Activated naive CD8-positive, alpha-beta T cell treated with anti-CD3 and anti-CD28 coated beads, Interleukin-2, amount 50 U/mL, for 24 hours (primary cell): Measurements from ENCODE around the gene MKS1.

ENCODE experiments used
- ATAC-seq: fragments of 150-1000 bp; cut with Tn5 transposase; one replicate; pipeline ENCODE4 v1.10.0; 2021
- DNase-seq: peaks from one replicate; pipeline ENCODE4 v3.0.0; 2021
- H3K27ac Mint-ChIP-seq: one replicate; pipeline ENCODE4 v1.8.0; 2021; ENCODE audit warnings: mild to moderate bottlenecking, mixed read lengths
- H3K27me3 Mint-ChIP-seq: one replicate; pipeline ENCODE4 v1.8.0; 2021; ENCODE audit warnings: mixed read lengths
- H3K36me3 Mint-ChIP-seq: one replicate; pipeline ENCODE4 v1.8.0; 2021; ENCODE audit warnings: low read depth, mixed read lengths
- H3K4me1 Mint-ChIP-seq: one replicate; pipeline ENCODE4 v1.8.0; 2021; ENCODE audit warnings: mixed read lengths
- H3K4me3 Mint-ChIP-seq: one replicate; pipeline ENCODE4 v1.8.0; 2021; ENCODE audit warnings: mild to moderate bottlenecking, moderate library complexity, mixed read lengths
- H3K9me3 Mint-ChIP-seq: one replicate; pipeline ENCODE4 v1.8.0; 2021; ENCODE audit warnings: mixed read lengths

The MKS1 gene

DNA sequence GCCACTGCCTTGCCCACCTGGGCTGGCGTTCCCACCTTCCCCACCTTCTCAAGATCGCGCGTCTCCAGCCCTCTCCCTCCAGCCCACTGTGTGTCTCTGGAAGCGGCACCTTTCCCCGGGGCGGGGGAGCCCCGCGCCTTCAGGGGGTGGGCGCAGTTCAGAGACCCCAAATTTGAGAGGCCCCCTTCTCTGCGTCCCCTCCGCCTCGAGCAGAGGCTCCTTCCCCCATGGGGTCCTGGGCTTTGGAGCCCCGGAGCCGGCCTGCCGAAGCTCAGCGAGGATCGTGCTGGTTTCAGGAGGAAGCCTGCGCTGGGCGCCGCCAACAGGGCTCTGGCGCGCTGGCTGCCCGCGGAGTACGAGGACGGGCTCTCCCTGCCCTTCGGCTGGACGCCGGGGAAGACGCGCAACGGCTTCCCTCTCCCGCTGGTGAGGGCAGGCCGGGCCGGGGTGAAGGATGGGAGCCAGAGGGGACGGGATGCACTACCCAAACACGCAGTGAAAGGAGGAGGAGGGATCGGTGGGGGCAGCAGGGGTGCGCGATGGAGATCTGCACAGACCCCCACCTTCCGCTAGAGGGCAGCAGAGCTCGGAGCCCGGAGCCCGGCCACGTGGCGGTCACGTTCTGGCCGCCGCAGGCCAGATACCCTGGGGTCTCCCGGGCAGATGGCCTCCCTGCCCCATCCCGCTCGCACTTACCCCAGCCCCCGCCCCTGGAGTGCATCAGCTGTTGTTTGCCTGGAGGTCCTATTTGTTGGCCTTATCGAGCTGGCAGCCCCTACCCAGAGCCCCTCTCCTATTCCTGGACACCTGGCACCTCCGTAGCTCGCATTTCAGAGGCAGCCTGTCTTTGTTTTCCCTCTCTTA, 30.4 kb upstream of the MKS1 start:
- peak overlapping the region; percentile 63 for H3K4me3 Mint-ChIP-seq
- H3K4me1 Mint-ChIP-seq, result peaks cover 19% of the 10 kb centered on the region
- peak overlapping the region; percentile 52 for H3K27ac Mint-ChIP-seq
- H3K36me3 Mint-ChIP-seq, result no peaks in the 10 kb centered on the region
- H3K27me3 Mint-ChIP-seq, result peaks cover 31% of the 10 kb centered on the region
- no peaks in the 10 kb centered on the region for H3K9me3 Mint-ChIP-seq
- ATAC-seq (peak; percentile 78), DNase-seq (peak; percentile 85)

DNA sequence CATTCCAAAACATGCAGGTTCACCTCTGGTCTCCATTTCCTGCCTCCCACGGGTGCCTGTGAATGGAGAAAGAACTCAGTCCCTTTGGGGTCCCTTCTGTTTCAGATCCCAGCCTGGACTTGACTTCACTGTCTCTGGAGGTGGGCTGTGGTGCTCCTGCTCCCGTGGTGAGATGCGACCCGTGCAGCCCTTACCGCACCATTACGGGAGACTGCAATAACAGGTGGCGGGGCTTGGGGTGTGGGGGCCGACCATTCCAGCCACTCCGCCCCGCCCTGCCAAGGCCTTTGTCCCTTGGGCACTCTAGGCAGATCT, 29.9 kb upstream of the MKS1 start:
- peaks cover 36% of the 10 kb centered on the region for H3K27me3 Mint-ChIP-seq

DNA sequence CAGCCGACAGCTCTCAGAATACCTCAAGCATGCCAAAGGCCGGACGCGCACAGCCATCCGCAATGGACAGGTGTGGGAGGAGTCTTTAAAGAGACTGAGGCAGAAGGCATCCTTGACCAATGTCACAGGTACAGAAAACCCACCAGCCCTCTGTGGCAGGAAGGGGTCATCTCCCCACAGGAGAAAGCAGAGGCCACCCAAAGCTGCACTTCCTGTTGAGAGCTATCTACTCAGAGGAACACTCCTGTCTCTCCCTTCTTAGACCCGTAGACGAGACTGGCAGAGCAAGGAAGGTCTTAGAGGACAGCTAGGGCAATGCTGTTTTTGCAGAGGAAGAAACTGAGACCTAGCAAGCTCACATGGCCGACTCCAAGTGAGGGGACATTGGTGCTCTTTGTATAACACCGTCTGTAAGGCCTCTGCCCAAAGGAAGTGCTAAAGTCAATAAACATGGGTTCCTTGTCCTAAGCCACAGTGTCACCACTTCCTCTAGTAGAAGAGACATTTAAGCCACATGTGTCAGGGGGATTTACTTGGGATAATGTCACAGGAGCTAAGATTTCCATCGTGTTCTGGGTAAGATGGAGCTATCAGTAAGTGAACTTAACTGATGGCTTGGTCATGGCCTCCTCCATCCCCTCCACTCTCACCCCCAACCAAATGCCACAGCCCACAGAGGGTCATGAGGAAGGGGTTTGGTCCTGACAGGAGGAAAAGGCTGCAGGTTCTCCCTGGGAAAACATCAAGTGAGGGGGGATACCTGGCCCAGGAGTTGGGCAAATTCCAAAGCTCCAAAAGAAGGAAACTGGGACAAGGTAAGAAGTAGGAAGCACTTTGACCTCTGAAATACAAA, 28.7 kb upstream of the MKS1 start:
- Mint-ChIP-seq H3K27ac (no peak overlapping the region), H3K27me3 (peaks cover 42% of the 10 kb centered on the region), H3K36me3 (no peaks in the 10 kb centered on the region), H3K9me3 (no peaks in the 10 kb centered on the region), H3K4me3 (no peak overlapping the region), H3K4me1 (peaks cover 19% of the 10 kb centered on the region)
- DNase-seq (no peak), ATAC-seq (no peak)

More for the DNA sequence above, 29.9 kb upstream of the MKS1 start:
- no peaks in the 10 kb centered on the region for H3K36me3 Mint-ChIP-seq
- no peak overlapping the region for H3K27ac Mint-ChIP-seq
- DNase-seq (no peak), ATAC-seq (no peak)
- peak overlapping the region; percentile 14 for H3K4me3 Mint-ChIP-seq
- peaks cover 19% of the 10 kb centered on the region for H3K4me1 Mint-ChIP-seq
- no peaks in the 10 kb centered on the region for H3K9me3 Mint-ChIP-seq

DNA sequence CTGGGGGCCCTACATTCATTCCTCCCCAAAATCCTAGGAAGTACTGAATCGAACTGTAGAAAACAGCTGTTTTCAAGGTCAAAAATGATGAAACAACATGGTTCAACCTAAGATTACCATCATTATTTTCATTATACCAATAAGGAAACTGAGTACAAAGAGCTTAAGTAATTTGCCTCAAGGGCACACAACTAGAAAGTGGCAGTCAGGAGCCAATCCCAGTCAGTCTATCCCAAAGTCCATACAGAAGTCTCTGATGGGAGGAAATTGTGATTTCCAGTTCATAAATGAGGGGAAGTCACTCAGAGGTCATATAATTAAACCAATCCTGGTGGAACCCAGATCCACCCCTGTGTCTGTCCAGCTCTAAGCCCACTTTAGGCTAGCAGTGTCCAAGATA, 27.7 kb upstream of the MKS1 start:
- H3K4me3 Mint-ChIP-seq, result no peak overlapping the region
- H3K9me3 Mint-ChIP-seq, result no peaks in the 10 kb centered on the region
- no peak overlapping the region for H3K27ac Mint-ChIP-seq
- H3K36me3 Mint-ChIP-seq, result no peaks in the 10 kb centered on the region
- peaks cover 26% of the 10 kb centered on the region for H3K4me1 Mint-ChIP-seq
- H3K27me3 Mint-ChIP-seq, result peaks cover 49% of the 10 kb centered on the region
- ATAC-seq, result no peak
- DNase-seq, result no peak

DNA sequence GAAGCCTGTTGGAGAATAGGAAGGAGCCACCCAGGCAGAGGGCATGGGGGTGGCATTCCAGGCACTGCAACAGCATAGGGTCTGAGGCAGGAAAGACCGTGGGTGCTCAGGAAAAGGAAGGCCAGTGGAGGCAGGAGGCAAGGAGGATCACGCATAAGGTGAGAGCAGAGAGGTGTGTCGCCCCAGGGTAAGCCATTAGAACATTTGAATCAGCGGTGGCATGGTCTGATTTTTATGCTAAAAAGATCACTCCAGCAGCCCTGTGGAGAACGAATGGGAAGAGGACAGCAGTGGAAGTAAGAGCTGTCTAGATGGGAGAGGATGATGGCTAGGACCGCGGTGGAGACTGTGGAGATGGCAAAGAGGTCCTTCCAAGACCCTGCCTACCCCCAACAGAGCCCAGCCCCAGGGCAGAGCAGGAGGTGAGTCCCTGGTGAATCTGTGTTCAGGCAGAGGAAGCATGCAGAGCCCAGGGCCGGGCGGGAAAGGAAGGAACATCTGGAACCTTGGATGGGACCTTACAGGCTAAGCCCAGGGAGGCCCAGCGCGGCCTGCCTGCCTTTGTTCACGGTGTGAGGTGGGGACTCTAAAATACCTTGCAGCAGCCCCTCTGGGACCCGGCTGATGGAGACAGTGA, 27.2 kb upstream of the MKS1 start:
- Mint-ChIP-seq H3K4me1 (peaks cover 30% of the 10 kb centered on the region), H3K27ac (no peak overlapping the region), H3K4me3 (no peak overlapping the region), H3K27me3 (peaks cover 50% of the 10 kb centered on the region), H3K9me3 (no peaks in the 10 kb centered on the region), H3K36me3 (no peaks in the 10 kb centered on the region)
- no peak for ATAC-seq
- DNase-seq, result no peak

DNA sequence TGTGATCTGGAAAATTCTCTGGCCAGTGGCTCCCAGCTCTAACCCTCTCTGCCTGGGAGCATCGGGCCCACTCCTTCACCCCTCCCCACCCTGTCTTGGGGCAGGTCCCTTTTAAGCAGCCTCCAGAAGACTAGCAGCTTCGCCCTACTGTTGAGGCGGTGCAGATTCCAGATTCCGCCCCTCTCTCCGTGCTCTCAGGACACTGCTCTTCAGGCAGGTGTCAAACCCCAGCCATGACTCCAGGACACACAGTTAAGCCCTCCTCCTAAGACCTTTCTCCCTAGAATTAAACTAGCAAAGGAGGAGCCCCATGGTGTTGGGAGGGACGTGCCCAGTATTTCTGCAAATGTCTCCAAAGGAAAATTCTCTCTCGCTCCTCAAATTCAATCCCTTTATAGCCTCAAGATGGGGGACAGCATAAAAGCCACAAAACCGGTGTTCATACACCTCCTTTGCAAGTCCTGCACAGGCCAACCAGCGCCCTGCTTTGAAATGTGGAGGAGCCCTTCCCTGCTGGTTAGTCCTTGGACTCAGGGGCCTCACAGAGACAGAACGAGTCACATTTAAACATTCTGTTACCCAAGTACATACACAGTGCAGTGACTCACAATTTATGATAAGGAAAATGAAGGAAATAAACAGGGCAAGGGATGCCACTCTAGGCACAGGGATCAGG, 26.5 kb upstream of the MKS1 start:
- ATAC-seq (no peak), DNase-seq (no peak)
- no peak overlapping the region for H3K4me3 Mint-ChIP-seq
- no peaks in the 10 kb centered on the region for H3K9me3 Mint-ChIP-seq
- no peaks in the 10 kb centered on the region for H3K36me3 Mint-ChIP-seq
- no peak overlapping the region for H3K27ac Mint-ChIP-seq
- H3K27me3 Mint-ChIP-seq, result peaks cover 50% of the 10 kb centered on the region
- H3K4me1 Mint-ChIP-seq, result peaks cover 30% of the 10 kb centered on the region

DNA sequence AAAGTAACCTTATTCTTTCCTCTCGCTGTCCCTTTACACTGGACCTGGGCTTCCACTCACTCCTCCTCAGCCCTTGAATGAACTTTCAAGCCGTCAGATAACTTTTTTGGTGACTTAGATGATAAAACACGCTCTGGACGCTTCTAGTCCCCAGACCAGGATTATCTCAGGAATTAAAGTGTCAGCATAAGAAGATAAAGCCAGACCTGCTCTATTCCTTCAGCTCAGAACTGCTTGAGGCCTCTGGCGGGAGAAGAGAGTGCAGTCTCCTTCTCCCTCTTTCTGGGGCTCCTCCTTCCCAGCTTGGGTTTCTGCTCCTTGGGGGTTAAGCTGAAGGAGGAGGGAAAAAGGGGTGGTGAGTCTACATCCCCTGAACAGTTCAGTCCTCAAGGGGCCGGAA, 25.9 kb upstream of the MKS1 start:
- Mint-ChIP-seq H3K9me3 (no peaks in the 10 kb centered on the region), H3K27me3 (peaks cover 51% of the 10 kb centered on the region), H3K36me3 (no peaks in the 10 kb centered on the region), H3K4me1 (peaks cover 26% of the 10 kb centered on the region), H3K4me3 (no peak overlapping the region), H3K27ac (no peak overlapping the region)
- ATAC-seq (no peak), DNase-seq (no peak)

DNA sequence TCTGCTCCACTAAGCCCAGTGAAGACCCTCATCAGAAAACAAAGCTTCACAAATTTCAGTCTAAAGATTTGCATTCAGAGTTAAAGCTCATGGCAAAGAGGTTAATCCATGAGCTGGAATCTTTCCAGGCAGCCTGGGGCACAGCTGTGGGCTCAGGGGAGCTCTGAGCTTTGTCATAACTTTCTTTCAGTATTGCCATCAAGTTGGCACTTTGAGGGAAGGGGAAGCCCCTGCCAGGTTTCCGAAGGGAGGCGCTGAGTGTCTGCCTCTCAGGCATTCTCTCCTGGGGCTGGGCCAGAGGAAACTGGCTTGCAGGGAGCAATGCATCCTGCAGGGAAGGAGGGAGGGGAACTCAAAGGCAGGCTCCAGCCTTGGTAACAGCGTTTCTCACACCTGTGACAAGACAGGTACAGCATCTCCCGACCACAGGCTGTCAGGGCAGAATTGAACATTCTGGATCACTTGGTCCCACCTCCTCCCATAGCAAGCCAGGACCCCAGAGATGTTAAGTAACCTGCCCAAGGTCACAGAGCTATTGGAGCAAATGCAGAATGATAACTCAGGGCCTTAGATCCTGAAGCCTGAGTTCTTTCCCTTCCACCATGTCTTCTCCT, 23.2 kb upstream of the MKS1 start:
- peak; percentile 84 for ATAC-seq
- H3K36me3 Mint-ChIP-seq, result no peaks in the 10 kb centered on the region
- peaks cover 60% of the 10 kb centered on the region for H3K27me3 Mint-ChIP-seq
- DNase-seq, result peak; percentile 38
- H3K27ac Mint-ChIP-seq, result no peak overlapping the region
- no peaks in the 10 kb centered on the region for H3K9me3 Mint-ChIP-seq
- H3K4me1 Mint-ChIP-seq, result peaks cover 11% of the 10 kb centered on the region
- no peak overlapping the region for H3K4me3 Mint-ChIP-seq

DNA sequence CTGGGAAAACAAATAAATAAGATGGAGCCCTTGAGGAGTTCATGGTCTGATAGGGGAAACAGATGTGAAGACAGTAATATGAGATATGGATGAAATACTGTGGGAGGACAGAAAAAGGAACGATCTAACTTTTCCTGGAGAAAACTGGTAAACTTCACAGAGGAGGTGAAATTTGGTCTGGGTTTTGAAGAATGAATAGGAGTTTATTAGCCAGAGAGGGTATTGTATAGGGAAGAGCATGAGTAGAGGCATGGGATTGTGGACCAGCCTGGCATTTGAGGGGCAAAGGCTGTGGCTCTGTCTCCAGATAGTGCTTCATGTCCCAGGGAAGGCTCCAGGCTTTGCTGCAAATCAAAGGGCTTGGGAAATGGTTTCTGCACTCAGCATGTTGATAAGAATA, 20.9 kb upstream of the MKS1 start:
- Mint-ChIP-seq H3K9me3 (no peaks in the 10 kb centered on the region), H3K27ac (no peak overlapping the region), H3K4me3 (no peak overlapping the region), H3K4me1 (peaks cover 11% of the 10 kb centered on the region), H3K27me3 (peaks cover 61% of the 10 kb centered on the region), H3K36me3 (no peaks in the 10 kb centered on the region)
- ATAC-seq (no peak), DNase-seq (no peak)

DNA sequence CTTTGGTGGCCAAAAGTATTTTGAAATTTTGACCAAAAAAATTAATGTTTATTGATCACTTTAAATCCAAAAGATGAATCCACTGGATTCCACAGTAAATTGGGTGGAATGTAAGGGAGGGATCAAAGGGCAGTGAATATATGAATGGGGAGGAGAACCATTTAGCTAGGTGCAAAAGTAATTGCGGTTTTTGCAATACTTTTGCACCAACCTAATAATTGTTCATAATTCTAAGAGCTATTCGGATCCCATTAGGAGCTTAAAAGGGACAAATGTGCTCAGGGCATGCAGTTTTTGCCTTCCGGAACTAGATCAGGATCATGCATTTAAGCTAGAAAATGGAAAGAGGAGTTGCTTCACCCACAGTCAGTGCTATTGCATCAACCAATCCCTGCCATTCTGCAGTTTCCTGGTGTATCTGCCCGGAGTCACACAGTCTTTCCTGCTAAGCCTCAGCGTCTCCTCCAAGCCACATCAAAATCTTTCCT, 19.1 kb upstream of the MKS1 start, which contains the start of gene LPO:
Gene LPO (plus strand): TSS at position 438 of the 488 bp plus-strand sequence. CDS start 4,396 bp downstream, outside the sequence.
- H3K27me3 Mint-ChIP-seq, result peaks cover 59% of the 10 kb centered on the region
- H3K36me3 Mint-ChIP-seq, result no peaks in the 10 kb centered on the region
- DNase-seq (no peak), ATAC-seq (no peak)
- H3K4me3 Mint-ChIP-seq, result no peak within 1 kb of the TSS
- H3K27ac Mint-ChIP-seq, result no peak within 1 kb of the TSS
- peaks cover 13% of the 10 kb centered on the region for H3K4me1 Mint-ChIP-seq
- H3K9me3 Mint-ChIP-seq, result no peaks in the 10 kb centered on the region

DNA sequence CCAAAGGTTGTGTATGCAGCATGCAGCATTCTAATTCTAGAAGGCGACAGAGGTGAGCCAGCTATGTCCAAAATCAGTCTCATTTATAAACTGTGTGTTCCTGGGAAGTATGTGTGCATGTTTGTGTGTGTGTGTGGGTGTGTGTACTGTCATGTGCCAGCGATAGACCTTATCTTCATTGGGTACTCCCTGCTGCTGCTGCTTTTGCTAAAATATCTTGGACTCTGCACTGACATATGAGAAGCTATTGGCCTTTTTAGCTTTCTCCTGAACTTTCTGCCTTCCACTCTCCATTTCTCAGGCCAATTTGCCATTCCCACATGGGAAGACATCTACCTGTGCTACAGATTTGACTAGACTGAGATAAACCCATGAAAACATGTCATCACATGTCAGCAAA, 17.3 kb upstream of the MKS1 start:
- Mint-ChIP-seq H3K36me3 (no peaks in the 10 kb centered on the region), H3K27me3 (peaks cover 43% of the 10 kb centered on the region), H3K4me1 (peaks cover 16% of the 10 kb centered on the region), H3K4me3 (no peak overlapping the region), H3K27ac (no peak overlapping the region), H3K9me3 (no peaks in the 10 kb centered on the region)
- ATAC-seq, result no peak
- no peak for DNase-seq

DNA sequence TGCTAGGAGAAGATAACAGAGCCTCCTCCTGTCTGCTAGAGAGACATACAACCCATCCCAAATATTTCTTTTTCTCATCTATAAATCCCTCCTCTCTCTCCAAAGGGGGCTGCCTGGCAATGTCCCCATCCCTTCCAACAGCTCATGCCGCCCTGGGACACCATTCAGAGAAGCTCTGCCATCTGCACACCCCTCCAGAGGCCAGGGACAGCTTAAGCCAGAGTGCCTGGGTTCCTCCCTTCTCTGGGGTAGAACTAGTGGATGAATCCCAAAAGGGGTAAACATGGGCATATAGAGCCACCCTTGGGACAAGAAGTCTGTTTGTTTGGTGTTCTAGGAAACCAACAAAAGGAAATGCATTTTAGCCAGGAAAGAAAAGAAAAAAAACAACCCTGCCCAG, 16.8 kb upstream of the MKS1 start:
- H3K4me1 Mint-ChIP-seq, result peaks cover 16% of the 10 kb centered on the region
- no peaks in the 10 kb centered on the region for H3K36me3 Mint-ChIP-seq
- ATAC-seq (no peak), DNase-seq (no peak)
- no peak overlapping the region for H3K27ac Mint-ChIP-seq
- peaks cover 43% of the 10 kb centered on the region for H3K27me3 Mint-ChIP-seq
- H3K9me3 Mint-ChIP-seq, result no peaks in the 10 kb centered on the region
- H3K4me3 Mint-ChIP-seq, result no peak overlapping the region

DNA sequence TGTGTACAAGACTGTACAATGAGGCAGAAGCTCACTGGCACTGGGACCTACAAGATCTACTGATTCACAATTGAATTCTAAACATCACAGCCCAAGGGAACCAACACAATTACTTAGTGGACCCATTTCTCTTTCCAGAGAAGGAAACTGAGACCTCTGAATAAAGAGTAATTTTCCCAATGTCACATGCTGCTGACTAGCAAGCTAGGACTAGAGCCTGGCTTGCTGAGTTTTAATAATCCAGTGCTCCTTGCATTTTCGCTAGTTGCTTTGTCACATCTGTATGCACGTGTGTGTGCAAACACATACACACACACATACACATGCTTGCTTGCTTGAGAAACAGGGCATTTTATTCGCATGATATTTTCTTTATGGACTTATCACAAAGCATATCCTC, 15.5 kb upstream of the MKS1 start:
- H3K27me3 Mint-ChIP-seq, result peaks cover 36% of the 10 kb centered on the region
- H3K4me3 Mint-ChIP-seq, result no peak overlapping the region
- peaks cover 16% of the 10 kb centered on the region for H3K4me1 Mint-ChIP-seq
- H3K36me3 Mint-ChIP-seq, result no peaks in the 10 kb centered on the region
- no peaks in the 10 kb centered on the region for H3K9me3 Mint-ChIP-seq
- DNase-seq, result no peak
- no peak overlapping the region for H3K27ac Mint-ChIP-seq
- no peak for ATAC-seq

DNA sequence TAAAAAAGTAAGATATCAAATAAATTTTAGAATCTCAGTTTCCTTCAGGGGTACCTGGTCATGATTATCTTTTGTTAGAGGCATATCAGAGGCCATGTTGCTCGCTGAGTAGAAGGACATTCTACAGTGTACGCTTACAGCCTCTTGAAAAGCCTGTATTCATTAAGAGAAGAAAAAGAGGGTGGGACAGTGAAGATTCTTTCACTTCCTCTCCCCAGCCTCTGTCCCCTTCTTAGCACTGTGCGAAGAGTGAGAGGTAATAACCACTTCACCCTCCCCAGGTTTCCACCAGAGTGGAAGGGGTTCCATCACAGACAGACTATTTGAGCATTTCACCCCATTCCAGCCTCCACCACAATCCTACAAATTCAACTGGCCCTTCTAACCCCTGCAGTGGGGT, 14.5 kb upstream of the MKS1 start:
- Mint-ChIP-seq H3K4me3 (no peak overlapping the region), H3K27ac (no peak overlapping the region), H3K4me1 (peaks cover 16% of the 10 kb centered on the region), H3K27me3 (peaks cover 38% of the 10 kb centered on the region), H3K36me3 (no peaks in the 10 kb centered on the region), H3K9me3 (no peaks in the 10 kb centered on the region)
- ATAC-seq (no peak), DNase-seq (no peak)
